ENCODE results near the gene COL11A2.

Gene COL11A2

DNA sequence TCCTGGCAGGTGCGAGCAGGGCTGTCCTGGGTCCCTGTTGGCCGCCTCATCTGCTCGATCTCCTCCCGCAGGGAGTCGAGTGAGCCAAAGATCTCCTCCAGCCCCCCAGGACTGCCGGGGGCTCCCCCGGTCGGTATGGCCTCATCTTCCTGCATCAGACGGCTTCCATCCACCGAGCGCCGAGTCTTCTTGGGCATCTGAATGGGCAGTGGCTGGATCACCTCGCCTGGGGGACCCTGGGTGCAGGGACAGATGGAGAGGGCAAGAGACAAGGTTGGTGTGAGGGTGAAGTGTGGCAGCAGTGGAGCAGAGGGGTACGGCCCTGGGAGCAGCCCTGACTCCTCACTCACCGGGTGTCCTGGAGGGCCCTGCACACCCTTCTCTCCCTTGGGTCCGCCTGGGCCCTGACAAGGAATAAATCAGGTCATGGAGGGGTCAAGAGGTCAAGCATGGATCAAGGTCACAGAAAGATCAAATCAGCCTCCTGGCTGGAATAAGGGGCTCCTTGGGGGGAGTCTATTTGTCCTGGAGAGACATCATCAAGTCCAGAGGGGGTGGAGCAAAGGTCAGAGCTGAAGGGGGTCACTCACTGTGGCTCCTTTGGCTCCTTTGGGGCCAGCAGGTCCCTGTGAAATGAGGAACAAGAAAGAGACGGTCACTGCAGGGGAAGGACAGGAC, 26.5 kb downstream of the COL11A2 start:
- no peak for TF ChIP-seq ZFX (IDR thresholded peaks at IDR 0.05)
- TF ChIP-seq, protein P1, sequence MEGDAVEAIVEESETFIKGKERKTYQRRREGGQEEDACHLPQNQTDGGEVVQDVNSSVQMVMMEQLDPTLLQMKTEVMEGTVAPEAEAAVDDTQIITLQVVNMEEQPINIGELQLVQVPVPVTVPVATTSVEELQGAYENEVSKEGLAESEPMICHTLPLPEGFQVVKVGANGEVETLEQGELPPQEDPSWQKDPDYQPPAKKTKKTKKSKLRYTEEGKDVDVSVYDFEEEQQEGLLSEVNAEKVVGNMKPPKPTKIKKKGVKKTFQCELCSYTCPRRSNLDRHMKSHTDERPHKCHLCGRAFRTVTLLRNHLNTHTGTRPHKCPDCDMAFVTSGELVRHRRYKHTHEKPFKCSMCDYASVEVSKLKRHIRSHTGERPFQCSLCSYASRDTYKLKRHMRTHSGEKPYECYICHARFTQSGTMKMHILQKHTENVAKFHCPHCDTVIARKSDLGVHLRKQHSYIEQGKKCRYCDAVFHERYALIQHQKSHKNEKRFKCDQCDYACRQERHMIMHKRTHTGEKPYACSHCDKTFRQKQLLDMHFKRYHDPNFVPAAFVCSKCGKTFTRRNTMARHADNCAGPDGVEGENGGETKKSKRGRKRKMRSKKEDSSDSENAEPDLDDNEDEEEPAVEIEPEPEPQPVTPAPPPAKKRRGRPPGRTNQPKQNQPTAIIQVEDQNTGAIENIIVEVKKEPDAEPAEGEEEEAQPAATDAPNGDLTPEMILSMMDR (conservative IDR thresholded peaks at IDR 0.05): no peak

GRCh38 chr6:33164665-33165373, 27.4 kb downstream of the COL11A2 start:
- H3K27ac ChIP-seq: no peak overlapping the region
- TF ChIP-seq, protein P1 (conservative IDR thresholded peaks at IDR 0.05): no peak
- no peak for TF ChIP-seq ZFX (IDR thresholded peaks at IDR 0.05)

More for the DNA sequence above, 26.5 kb downstream of the COL11A2 start:
- no peak overlapping the region for H3K27ac ChIP-seq

DNA sequence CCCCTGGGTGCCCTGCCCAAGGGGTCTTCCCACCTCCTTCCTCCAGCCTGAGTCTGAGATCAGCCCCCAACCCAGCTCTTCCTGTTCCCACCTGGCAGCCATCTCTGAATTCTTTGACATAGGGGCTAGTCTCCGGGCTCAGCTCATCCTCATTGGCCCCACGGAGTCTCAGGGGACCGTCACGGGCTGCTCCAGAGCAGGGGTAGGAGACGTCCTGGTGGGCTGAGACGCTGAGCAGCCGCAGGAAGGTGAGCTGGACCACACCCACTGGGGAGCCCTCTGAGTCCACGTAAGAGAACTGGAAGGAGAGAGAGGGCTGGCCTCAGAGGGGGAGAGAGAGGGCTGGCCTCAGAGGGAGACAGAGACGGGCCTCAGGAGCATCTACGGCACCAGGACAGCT, 28.1 kb downstream of the COL11A2 start:
- H3K27ac ChIP-seq: no peak overlapping the region
- TF ChIP-seq ZFX (IDR thresholded peaks at IDR 0.05): no peak
- TF ChIP-seq, protein P1 (conservative IDR thresholded peaks at IDR 0.05): no peak

DNA sequence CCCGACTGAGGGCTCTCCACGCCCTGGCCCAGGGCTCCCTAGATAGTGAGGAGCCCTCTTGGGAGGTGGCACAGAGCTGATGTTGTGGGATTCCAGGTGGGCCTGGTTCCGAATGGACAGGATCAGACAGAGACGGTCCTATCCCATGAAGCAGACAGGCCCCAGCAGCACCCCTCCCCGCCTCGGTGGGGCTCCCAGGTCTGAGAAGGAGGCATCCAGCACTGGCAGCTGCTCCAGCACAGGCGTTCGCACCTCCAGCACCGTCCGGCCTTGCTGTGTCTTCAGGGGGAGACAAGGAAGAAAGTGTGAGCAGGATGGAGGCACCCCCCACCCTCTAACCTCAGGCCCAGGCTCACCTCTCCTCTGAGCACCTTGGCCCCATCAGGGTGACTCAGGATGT, 28.7 kb downstream of the COL11A2 start:
- H3K27ac ChIP-seq: no peak overlapping the region
- no peak for TF ChIP-seq ZFX (IDR thresholded peaks at IDR 0.05)
- TF ChIP-seq, protein P1 (conservative IDR thresholded peaks at IDR 0.05): no peak

DNA sequence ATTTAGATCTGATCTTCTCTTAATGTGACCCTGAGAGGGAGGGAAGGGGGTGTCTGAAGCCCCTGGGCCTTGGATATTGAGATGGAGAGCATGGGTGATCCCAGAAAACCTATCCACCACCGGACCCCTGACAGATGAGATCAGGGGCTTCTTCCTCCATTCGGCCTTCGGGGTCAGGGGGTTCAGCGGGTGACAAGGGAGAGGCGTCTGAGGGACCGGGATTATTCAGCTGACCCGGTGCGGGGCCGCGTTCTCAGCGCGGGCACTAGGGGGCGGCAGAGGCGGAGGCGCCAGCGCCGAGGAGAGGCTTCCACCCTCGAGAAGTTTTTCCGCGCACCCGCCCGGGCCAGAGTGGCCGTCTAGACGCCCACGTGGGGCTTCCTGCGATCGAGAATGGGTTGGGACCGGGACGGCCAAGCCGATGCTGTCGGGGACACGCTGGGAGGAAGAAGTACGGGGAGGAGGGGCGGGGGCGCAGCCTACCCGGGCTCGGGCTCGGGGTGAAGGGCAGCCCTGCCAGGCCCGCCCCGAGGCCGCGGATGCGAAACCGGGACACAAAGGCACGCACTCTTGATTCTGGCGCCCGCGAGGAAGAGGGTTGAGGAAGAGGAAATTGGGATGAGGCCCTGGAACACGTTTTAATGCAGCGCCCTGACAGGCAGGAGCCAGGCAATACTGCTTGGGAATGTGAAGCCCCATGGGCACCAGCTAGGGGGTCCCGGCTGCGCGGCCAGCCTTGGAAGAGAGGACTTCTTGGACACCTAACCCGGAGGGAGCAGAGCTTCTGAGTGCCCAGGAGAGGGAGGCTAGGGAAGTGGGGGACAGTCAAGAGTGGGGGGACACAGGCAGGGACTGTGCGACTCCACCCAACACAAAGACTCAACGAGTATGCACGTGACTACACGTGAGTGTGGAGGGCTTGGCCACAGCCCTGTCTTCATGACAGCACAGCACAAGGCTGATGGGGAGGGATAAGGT, 30.6 kb downstream of the COL11A2 start:
- peak overlapping the region; percentile 55 for H3K27ac ChIP-seq
- TF ChIP-seq ZFX (IDR thresholded peaks at IDR 0.05): peak; percentile 65; the same call in 1 of the 2 replicates
- TF ChIP-seq, protein P1 (conservative IDR thresholded peaks at IDR 0.05): peak; percentile 99

- TF ChIP-seq ZFX (IDR thresholded peaks at IDR 0.05): no peak
- TF ChIP-seq, protein P1 (conservative IDR thresholded peaks at IDR 0.05): no peak
- H3K27ac ChIP-seq: peak overlapping the region; percentile 55; the same call in 1 of the 2 replicates
These were observed 31.4 kb downstream of the COL11A2 start for GRCh38 chr6:33160728-33161344.
